Ascending aorta (tissue), 2 donors: Measurements from ENCODE around the gene HEXIM2. TPM values are rescaled to one million over a fixed set of nuclear protein-coding genes. Genes with fewer than 3 reads are reported as not detected.

Experiments
- DNase-seq, 2 donors: peaks; one replicate each; pipeline ENCODE4 v3.0.0-alpha.2; 2019; ENCODE audit warnings: low spot score in 2 of 2
- H3K27ac ChIP-seq, 2 donors: fragments of 200-600 bp; sonication (generic); one replicate each; pipeline ENCODE4 v1.5.1; 2016 to 2017; ENCODE audit warnings: mild to moderate bottlenecking in 1 of 2
- H3K27me3 ChIP-seq: fragments of 200-600 bp; sonication (generic); one replicate; pipeline ENCODE4 v1.5.1; 2017
- H3K36me3 ChIP-seq, 2 donors: fragments of 200-600 bp; sonication (generic); one replicate each; pipeline ENCODE4 v1.5.1; 2016
- H3K4me1 ChIP-seq, 2 donors: fragments of 200-600 bp; sonication (generic); one replicate each; pipeline ENCODE4 v1.5.1; 2016 to 2017; ENCODE audit warnings: mild to moderate bottlenecking in 1 of 2
- H3K4me3 ChIP-seq, 2 donors: fragments of 200-600 bp; sonication (generic); one replicate each; pipeline ENCODE4 v1.5.1; 2016 to 2017; ENCODE audit warnings: mild to moderate bottlenecking in 1 of 2
- H3K9me3 ChIP-seq, 2 donors: fragments of 200-600 bp; sonication (generic); one replicate each; pipeline ENCODE4 v1.5.1; 2016
- CTCF ChIP-seq, 3 experiments: fragments of 200-600 bp in 2 of 3; fragments of 450-650 bp in 1 of 3; sonication (generic) in 2 of 3; IDR thresholded peaks; one replicate each; pipeline ENCODE4 v1.5.1; 2016 to 2019; ENCODE audit warnings: antibody characterized with exemption in 3 of 3, mild to moderate bottlenecking in 1 of 3, moderate library complexity in 1 of 3
- intact Hi-C: fragments of 100-400 bp; cut with DNase I; formaldehyde crosslinking; loops from one replicate; pipeline ENCODE4 v1.15.1; 2023
- total RNA-seq: library from RNA; depleted of rRNA; stranded (reverse); fragments of >200 nt; gene quantifications from one replicate; pipeline ENCODE4 v1.1.0, GENCODE V29; 2016

The HEXIM2 gene
- total RNA-seq, 1 donor from 2014 or later = 1.4 TPM

DNA sequence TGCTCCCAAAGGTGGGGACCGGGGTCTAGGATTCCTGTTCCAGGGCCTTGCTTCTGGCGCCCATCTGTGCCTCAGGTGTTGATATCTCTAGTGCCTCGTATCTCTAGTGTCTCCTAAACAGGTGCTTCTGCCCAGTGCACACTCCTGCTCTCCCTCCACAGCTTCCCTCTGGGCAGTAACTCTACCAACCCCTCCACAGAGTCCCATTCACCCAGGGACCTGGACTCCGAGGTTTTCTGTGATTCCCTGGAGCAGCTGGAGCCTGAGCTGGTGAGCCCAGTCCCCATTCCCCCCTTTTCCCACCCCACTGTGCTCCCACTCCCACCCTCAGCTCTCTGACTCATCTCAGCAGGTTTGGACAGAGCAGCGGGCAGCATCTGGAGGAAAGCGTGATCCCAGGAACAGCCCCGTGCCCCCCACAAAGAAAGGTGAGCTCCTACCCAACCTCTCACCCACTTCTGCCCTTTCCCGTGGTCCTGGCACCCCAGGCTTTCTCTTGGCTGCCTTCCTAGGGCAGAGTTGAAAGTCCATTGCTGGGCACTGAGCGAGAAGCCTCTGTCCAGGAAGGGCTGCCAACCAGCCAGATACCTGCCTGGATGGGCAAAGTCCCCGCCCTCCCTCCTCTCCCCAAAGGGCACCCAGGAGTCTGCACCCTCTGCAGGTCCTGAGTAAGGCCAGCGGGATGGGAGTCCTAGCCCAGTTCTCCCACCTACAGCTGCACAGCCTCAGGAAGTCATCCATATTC lies 23.9 kb upstream of the HEXIM2 start:
- no peak overlapping the region for H3K4me3 ChIP-seq
- DNase-seq = no peak
- intact Hi-C loops = loop anchor here (5.0 kb wide), 1 partner anchor 235 kb away; no protein-coding TSS in a partner anchor
- no peak overlapping the region for H3K27ac ChIP-seq
- no peaks in the 10 kb centered on the region for H3K9me3 ChIP-seq
- H3K36me3 ChIP-seq = peaks cover 0 to 10% of the 10 kb centered on the region in 2 donors
- TF ChIP-seq CTCF (IDR thresholded peaks at IDR 0.05) = no peak
- H3K27me3 ChIP-seq = no peaks in the 10 kb centered on the region
- peaks cover 5 to 13% of the 10 kb centered on the region in 2 donors for H3K4me1 ChIP-seq

DNA sequence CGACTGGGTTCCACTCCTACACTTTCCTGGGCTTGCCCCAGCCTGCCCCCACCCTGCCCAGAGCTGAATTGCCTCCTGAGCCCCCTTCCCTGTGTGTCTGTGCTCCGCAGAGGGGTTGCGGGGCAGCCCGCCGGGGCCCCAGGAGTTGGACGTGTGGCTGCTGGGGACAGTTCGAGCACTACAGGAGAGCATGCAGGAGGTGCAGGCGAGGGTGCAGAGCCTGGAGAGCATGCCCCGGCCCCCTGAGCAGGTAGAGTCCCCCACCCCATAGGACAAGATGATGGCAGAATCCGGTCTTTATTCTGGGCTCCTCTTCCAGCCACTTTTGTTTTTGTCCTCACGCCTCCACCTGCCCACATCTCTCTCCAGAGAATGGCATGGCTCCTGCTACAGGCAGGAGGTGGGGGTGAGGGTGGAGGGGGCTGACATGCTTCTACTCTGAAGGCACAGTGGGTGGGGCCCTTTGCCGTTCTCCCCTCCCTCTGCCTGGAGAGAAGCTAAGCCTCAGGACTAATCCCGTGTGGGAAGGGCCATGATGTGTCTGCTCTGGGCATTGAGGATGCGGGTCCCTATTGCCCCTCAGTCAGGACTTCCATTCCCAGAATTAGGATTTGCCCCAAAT lies 22.7 kb upstream of the HEXIM2 start:
- H3K4me3 ChIP-seq = no peak overlapping the region
- peaks cover 5 to 19% of the 10 kb centered on the region in 2 donors for H3K4me1 ChIP-seq
- peaks cover 0 to 10% of the 10 kb centered on the region in 2 donors for H3K36me3 ChIP-seq
- no peaks in the 10 kb centered on the region for H3K9me3 ChIP-seq
- no peak for TF ChIP-seq CTCF (IDR thresholded peaks at IDR 0.05)
- no peak overlapping the region for H3K27ac ChIP-seq
- H3K27me3 ChIP-seq = no peaks in the 10 kb centered on the region
- no peak for DNase-seq
- intact Hi-C loops = loop anchor here (5.0 kb wide), 1 partner anchor 233 kb away; no protein-coding TSS in a partner anchor

- no peak overlapping the region for H3K27ac ChIP-seq
- H3K4me1 ChIP-seq = peaks cover 5 to 19% of the 10 kb centered on the region in 2 donors
- no peak for TF ChIP-seq CTCF (IDR thresholded peaks at IDR 0.05)
- H3K4me3 ChIP-seq = no peak overlapping the region
- intact Hi-C loops = loop anchor here (5.0 kb wide), 1 partner anchor 233 kb away; no protein-coding TSS in a partner anchor
- H3K36me3 ChIP-seq = peaks cover 0 to 10% of the 10 kb centered on the region in 2 donors
- no peaks in the 10 kb centered on the region for H3K27me3 ChIP-seq
- no peak for DNase-seq
- H3K9me3 ChIP-seq = no peaks in the 10 kb centered on the region
These were observed 22.1 kb upstream of the HEXIM2 start for GRCh38 chr17:45139533-45139920.

DNA sequence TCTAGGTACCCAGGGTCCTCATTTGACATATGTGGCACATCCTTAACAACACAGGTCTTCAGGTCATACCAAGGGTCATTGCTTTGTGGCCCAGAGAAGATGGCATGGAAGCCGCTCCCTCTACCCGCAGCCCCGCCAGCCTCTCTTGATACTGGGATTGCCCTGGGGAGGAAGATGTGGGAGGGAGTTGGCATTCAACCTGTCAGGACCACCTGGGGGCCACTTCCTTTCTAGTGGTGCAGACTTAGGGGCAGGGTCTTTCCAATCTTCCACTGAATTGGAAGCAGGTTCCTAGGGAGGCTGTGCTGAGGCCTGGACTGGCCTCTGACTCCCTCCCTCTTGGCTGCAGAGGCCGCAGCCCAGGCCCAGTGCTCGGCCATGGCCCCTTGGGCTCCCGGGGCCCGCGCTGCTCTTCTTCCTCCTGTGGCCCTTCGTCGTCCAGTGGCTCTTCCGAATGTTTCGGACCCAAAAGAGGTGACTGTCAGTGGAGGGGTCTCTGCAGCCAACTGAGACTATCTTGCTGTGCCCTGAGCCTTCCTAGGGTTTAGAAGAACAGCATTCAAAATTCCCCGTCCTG lies 18.5 kb upstream of the HEXIM2 start:
- H3K27ac ChIP-seq = peak overlapping the region; percentile 96 to 97
- no peak for TF ChIP-seq CTCF (IDR thresholded peaks at IDR 0.05)
- no peaks in the 10 kb centered on the region for H3K27me3 ChIP-seq
- peak overlapping the region; percentile 55 to 67 for H3K4me3 ChIP-seq
- H3K9me3 ChIP-seq = no peaks in the 10 kb centered on the region
- no peak for DNase-seq
- peaks cover 8 to 29% of the 10 kb centered on the region in 2 donors for H3K4me1 ChIP-seq
- H3K36me3 ChIP-seq = peaks cover 0 to 4% of the 10 kb centered on the region in 2 donors
- intact Hi-C loops = loop anchor here (10.0 kb wide), 1 partner anchor 1238 kb away; the partner anchor contains the start of gene MPP2

DNA sequence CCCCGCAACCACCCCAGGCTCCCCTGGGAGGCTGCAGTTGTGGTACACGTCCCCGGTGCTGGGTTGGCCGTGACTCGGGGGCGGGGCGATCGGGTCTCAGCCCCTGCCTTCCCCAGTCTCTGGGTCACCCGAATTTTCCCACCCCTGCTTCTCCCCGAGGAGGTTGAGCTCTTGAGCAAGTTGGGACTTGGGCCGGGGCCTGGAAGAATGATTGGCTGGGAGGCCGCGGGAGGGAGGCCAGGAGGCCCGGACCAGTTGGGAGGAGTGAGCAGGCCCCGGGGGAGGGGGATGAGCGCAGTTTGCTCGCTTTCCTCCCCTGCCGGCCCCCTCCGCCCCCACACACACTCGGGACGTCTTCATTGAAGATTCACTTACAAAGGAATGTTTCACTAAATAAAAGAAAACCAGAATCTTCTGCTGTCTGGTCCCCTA lies 17.9 kb upstream of the HEXIM2 start:
- H3K9me3 ChIP-seq = no peaks in the 10 kb centered on the region
- peak in 1 of 3 experiments; percentile 4 for TF ChIP-seq CTCF (IDR thresholded peaks at IDR 0.05)
- no peaks in the 10 kb centered on the region for H3K27me3 ChIP-seq
- H3K36me3 ChIP-seq = peaks cover 0 to 3% of the 10 kb centered on the region in 2 donors
- intact Hi-C loops = loop anchor here (10.0 kb wide), 1 partner anchor 1239 kb away; the partner anchor contains the start of gene MPP2
- H3K27ac ChIP-seq = peak overlapping the region; percentile 96 to 97
- peak overlapping the region; percentile 55 to 67 for H3K4me3 ChIP-seq
- peak in 1 of 2 donors; percentile 96 for DNase-seq
- H3K4me1 ChIP-seq = peaks cover 8 to 29% of the 10 kb centered on the region in 2 donors
